Left lung (tissue), 10 donors: Measurements from ENCODE around the gene MSL3. TPM values are rescaled to one million over a fixed set of nuclear protein-coding genes. Genes with fewer than 3 reads are reported as not detected.

ENCODE experiments used
- ATAC-seq: fragments of 200-7000 bp; cut with Tn5 transposase; one replicate; pipeline ENCODE4 v1.9.1; 2020; ENCODE audit warnings: moderate library complexity
- DNase-seq, 4 donors: peaks; one replicate each; pipeline ENCODE4 v3.0.0-alpha.2; 2013 to 2020
- H3K27ac ChIP-seq, 2 donors: fragments of 200-600 bp; sonication (generic) in 1 of 2; one replicate each; pipeline versions ENCODE4 v1.5.0 to v1.8.0; 2020 to 2021
- H3K27me3 ChIP-seq, 2 donors: fragments of 200-600 bp; sonication (generic) in 1 of 2; one replicate each; pipeline versions ENCODE4 v1.5.0 to v1.8.0; 2020 to 2021
- H3K36me3 ChIP-seq, 2 donors: fragments of 200-600 bp; sonication (generic) in 1 of 2; one replicate each; pipeline versions ENCODE4 v1.5.0 to v1.8.0; 2020 to 2021
- H3K4me1 ChIP-seq, 2 donors: fragments of 200-600 bp; one replicate each; pipeline ENCODE4 v1.8.0; 2021
- H3K4me3 ChIP-seq, 2 donors: fragments of 200-600 bp; sonication (generic) in 1 of 2; one replicate each; pipeline versions ENCODE4 v1.5.0 to v1.8.0; 2020 to 2021; ENCODE audit warnings: mild to moderate bottlenecking in 1 of 2
- H3K9me3 ChIP-seq, 2 donors: fragments of 200-600 bp; sonication (generic) in 1 of 2; one replicate each; pipeline versions ENCODE4 v1.5.0 to v1.8.0; 2020 to 2021
- CTCF ChIP-seq, 2 donors: fragments of 200-600 bp; sonication (generic) in 1 of 2; IDR thresholded peaks; one replicate each; pipeline versions ENCODE4 v1.5.0 to v1.8.0; 2021; ENCODE audit warnings: antibody characterized with exemption in 2 of 2
- intact Hi-C, 2 donors: fragments of 100-400 bp; cut with DNase I; formaldehyde crosslinking; loops; one replicate each; pipeline versions ENCODE4 v1.11.2 to v1.14.2; 2022
- polyA plus RNA-seq, 6 donors: library from polyadenylated mRNA; unstranded; fragments of 120-200 nt; gene quantifications; one replicate each; pipeline ENCODE4 v1.2.1, GENCODE V29; 2013; ENCODE audit not compliant: insufficient read length in 6 of 6
- total RNA-seq, 2 donors: library from RNA; stranded (reverse); fragmentation: NEBNext Ultra II Directional; extraction: Animal tissue kit (Norgen Biotek cat#: 25700); gene quantifications; one replicate each; pipeline ENCODE4 v1.2.1, GENCODE V29; 2021
- donor health status: DM: no; HTN: yes; CAD: no.
- donor health status: DM: no; HTN: no; CAD: no.

The MSL3 gene
- total and polyA plus RNA-seq, 8 donors = 27.3 to 45.8 (median 40.5) TPM

- no peak for ATAC-seq
Observed at GRCh38 chrX:11725631-11726442, 32.2 kb upstream of the MSL3 start.

GRCh38 chrX:11728556-11728955, 29.5 kb upstream of the MSL3 start:
- no peak overlapping the region for H3K4me3 ChIP-seq
- ATAC-seq (no peak), DNase-seq (no peak)
- H3K9me3 ChIP-seq = no peaks in the 10 kb centered on the region
- no peak overlapping the region for H3K27ac ChIP-seq
- intact Hi-C loops = no loop called here
- no peak for TF ChIP-seq CTCF (IDR thresholded peaks at IDR 0.05)
- H3K27me3 ChIP-seq = no peaks in the 10 kb centered on the region
- H3K36me3 ChIP-seq = no peaks in the 10 kb centered on the region
- no peaks in the 10 kb centered on the region for H3K4me1 ChIP-seq

More at GRCh38 chrX:11725631-11726442, 32.2 kb upstream of the MSL3 start:
- no peak for DNase-seq
- H3K36me3 ChIP-seq = no peaks in the 10 kb centered on the region
- no peaks in the 10 kb centered on the region for H3K4me1 ChIP-seq
- no peak for TF ChIP-seq CTCF (IDR thresholded peaks at IDR 0.05)
- H3K27ac ChIP-seq = no peak overlapping the region
- no peaks in the 10 kb centered on the region for H3K27me3 ChIP-seq
- H3K4me3 ChIP-seq = no peak overlapping the region
- intact Hi-C loops = no loop called here
- no peaks in the 10 kb centered on the region for H3K9me3 ChIP-seq

- Histone ChIP-seq H3K4me3 (no peak overlapping the region), H3K27ac (no peak overlapping the region), H3K36me3 (no peaks in the 10 kb centered on the region), H3K9me3 (no peaks in the 10 kb centered on the region), H3K4me1 (no peaks in the 10 kb centered on the region), H3K27me3 (no peaks in the 10 kb centered on the region)
- TF ChIP-seq CTCF (IDR thresholded peaks at IDR 0.05) = no peak
- DNase-seq = no peak
- no peak for ATAC-seq
- intact Hi-C loops = no loop called here
Observed at GRCh38 chrX:11733614-11734013, 24.4 kb upstream of the MSL3 start.

GRCh38 chrX:11739776-11740175, 18.3 kb upstream of the MSL3 start:
- TF ChIP-seq CTCF (IDR thresholded peaks at IDR 0.05) = no peak
- Histone ChIP-seq H3K36me3 (no peaks in the 10 kb centered on the region), H3K4me3 (no peak overlapping the region), H3K4me1 (no peaks in the 10 kb centered on the region), H3K27me3 (no peaks in the 10 kb centered on the region), H3K9me3 (no peaks in the 10 kb centered on the region), H3K27ac (no peak overlapping the region)
- ATAC-seq (no peak), DNase-seq (no peak)
- intact Hi-C loops = no loop called here

GRCh38 chrX:11740794-11741193, 17.2 kb upstream of the MSL3 start:
- Histone ChIP-seq H3K4me3 (no peak overlapping the region), H3K9me3 (no peaks in the 10 kb centered on the region), H3K4me1 (no peaks in the 10 kb centered on the region), H3K27me3 (no peaks in the 10 kb centered on the region), H3K27ac (no peak overlapping the region), H3K36me3 (no peaks in the 10 kb centered on the region)
- no peak for DNase-seq
- no peak for TF ChIP-seq CTCF (IDR thresholded peaks at IDR 0.05)
- intact Hi-C loops = no loop called here
- no peak for ATAC-seq
